ENCODE results near the gene SH3GL2.

The SH3GL2 gene

GRCh38 chr9:17535176-17535575 is 43.7 kb upstream of the SH3GL2 start:
- no peak overlapping the region for H3K27ac ChIP-seq (ENCODE audit: low read depth, low read length)
- H3K4me1 ChIP-seq (ENCODE audit: control insufficient read depth, low read length): no peaks in the 10 kb centered on the region
- no peak overlapping the region for H3K4me3 ChIP-seq (ENCODE audit: low read length)
- no peaks in the 10 kb centered on the region for H4K20me1 ChIP-seq (ENCODE audit: control insufficient read depth, insufficient read depth, low read depth, low read length)
- no peaks in the 10 kb centered on the region for H3F3A ChIP-seq (ENCODE audit: control insufficient read depth, insufficient read depth)
- H3K4me2 ChIP-seq (ENCODE audit: low read length): no peak overlapping the region
- no peaks in the 10 kb centered on the region for H3K36me3 ChIP-seq (ENCODE audit: control insufficient read depth, low read length)
- no peaks in the 10 kb centered on the region; the same call in 1 of the 2 replicates for H3K9me2 ChIP-seq (replicated peaks; ENCODE audit: control insufficient read depth, low read length)
- H3K79me2 ChIP-seq (ENCODE audit: control insufficient read depth, low read length): no peaks in the 10 kb centered on the region
- no peak for TF ChIP-seq EZH2phosphoT487 (IDR thresholded peaks at IDR 0.05; ENCODE audit: borderline replicate concordance, low read length)
- TF ChIP-seq, protein P1, sequence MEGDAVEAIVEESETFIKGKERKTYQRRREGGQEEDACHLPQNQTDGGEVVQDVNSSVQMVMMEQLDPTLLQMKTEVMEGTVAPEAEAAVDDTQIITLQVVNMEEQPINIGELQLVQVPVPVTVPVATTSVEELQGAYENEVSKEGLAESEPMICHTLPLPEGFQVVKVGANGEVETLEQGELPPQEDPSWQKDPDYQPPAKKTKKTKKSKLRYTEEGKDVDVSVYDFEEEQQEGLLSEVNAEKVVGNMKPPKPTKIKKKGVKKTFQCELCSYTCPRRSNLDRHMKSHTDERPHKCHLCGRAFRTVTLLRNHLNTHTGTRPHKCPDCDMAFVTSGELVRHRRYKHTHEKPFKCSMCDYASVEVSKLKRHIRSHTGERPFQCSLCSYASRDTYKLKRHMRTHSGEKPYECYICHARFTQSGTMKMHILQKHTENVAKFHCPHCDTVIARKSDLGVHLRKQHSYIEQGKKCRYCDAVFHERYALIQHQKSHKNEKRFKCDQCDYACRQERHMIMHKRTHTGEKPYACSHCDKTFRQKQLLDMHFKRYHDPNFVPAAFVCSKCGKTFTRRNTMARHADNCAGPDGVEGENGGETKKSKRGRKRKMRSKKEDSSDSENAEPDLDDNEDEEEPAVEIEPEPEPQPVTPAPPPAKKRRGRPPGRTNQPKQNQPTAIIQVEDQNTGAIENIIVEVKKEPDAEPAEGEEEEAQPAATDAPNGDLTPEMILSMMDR (IDR thresholded peaks at IDR 0.05; ENCODE audit: low read depth, low read length, poor library complexity, severe bottlenecking): no peak
- H3K9me3 ChIP-seq (ENCODE audit: control insufficient read depth, insufficient read depth, low read length): no peaks in the 10 kb centered on the region
- no peaks in the 10 kb centered on the region for H3K27me3 ChIP-seq (ENCODE audit: control insufficient read depth, low read length)

DNA sequence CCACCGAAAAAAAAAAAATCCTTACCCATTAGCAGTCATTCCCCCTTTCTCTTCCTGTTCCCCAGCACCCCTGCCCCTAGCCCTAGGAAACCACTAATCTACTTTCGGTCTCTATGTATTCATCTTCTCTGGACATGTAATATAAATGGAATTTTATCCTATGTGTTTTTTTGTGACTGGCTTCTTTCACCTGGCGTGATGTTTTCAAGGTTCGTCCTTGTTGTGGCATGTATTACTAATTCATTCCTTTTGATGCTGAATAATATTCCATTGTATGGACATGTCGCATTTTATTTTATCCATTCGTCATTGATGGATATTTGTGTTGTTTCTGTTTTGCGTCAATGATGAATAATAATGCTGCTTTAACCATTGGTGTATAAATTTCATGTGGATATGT is 42.8 kb upstream of the SH3GL2 start:
- no peak overlapping the region for H3K27ac ChIP-seq (ENCODE audit: low read depth, low read length)
- H3F3A ChIP-seq (ENCODE audit: control insufficient read depth, insufficient read depth): no peaks in the 10 kb centered on the region
- H3K9me3 ChIP-seq (ENCODE audit: control insufficient read depth, insufficient read depth, low read length): no peaks in the 10 kb centered on the region
- H3K4me2 ChIP-seq (ENCODE audit: low read length): no peak overlapping the region
- H3K36me3 ChIP-seq (ENCODE audit: control insufficient read depth, low read length): no peaks in the 10 kb centered on the region
- no peaks in the 10 kb centered on the region for H3K27me3 ChIP-seq (ENCODE audit: control insufficient read depth, low read length)
- no peaks in the 10 kb centered on the region for H3K4me1 ChIP-seq (ENCODE audit: control insufficient read depth, low read length)
- no peaks in the 10 kb centered on the region for H4K20me1 ChIP-seq (ENCODE audit: control insufficient read depth, insufficient read depth, low read depth, low read length)
- no peak overlapping the region for H3K4me3 ChIP-seq (ENCODE audit: low read length)
- no peaks in the 10 kb centered on the region for H3K79me2 ChIP-seq (ENCODE audit: control insufficient read depth, low read length)
- TF ChIP-seq, protein P1 (IDR thresholded peaks at IDR 0.05; ENCODE audit: low read depth, low read length, poor library complexity, severe bottlenecking): no peak
- TF ChIP-seq EZH2phosphoT487 (IDR thresholded peaks at IDR 0.05; ENCODE audit: borderline replicate concordance, low read length): no peak
- H3K9me2 ChIP-seq (replicated peaks; ENCODE audit: control insufficient read depth, low read length): no peaks in the 10 kb centered on the region; the same call in 1 of the 2 replicates

DNA sequence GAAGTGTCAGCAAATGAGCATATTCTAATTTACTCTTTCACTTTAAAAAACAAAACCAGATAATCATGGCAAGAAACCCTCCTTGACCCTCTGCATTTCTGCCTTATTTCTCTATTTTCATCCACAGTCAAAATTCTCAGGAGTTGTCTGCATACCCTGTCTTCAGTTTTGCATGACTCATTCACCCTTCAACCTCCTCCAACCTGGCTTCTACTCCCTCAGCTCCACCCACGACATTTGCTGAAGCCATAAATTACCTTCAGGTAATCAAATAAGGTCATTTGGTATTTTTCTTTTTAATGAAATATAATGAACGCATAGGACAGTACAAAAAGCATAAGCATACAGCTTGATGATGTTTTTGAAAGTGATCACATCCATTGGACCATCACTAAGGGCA is 27.8 kb upstream of the SH3GL2 start:
- H3K9me2 ChIP-seq (replicated peaks; ENCODE audit: control insufficient read depth, low read length): no peaks in the 10 kb centered on the region
- H3K79me2 ChIP-seq (ENCODE audit: control insufficient read depth, low read length): no peaks in the 10 kb centered on the region
- no peak overlapping the region for H3K27ac ChIP-seq (ENCODE audit: low read depth, low read length)
- no peak overlapping the region for H3K4me3 ChIP-seq (ENCODE audit: low read length)
- no peak overlapping the region for H3K4me2 ChIP-seq (ENCODE audit: low read length)
- H3F3A ChIP-seq (ENCODE audit: control insufficient read depth, insufficient read depth): no peaks in the 10 kb centered on the region
- H3K4me1 ChIP-seq (ENCODE audit: control insufficient read depth, low read length): no peaks in the 10 kb centered on the region
- no peaks in the 10 kb centered on the region for H3K27me3 ChIP-seq (ENCODE audit: control insufficient read depth, low read length)
- H3K36me3 ChIP-seq (ENCODE audit: control insufficient read depth, low read length): no peaks in the 10 kb centered on the region
- no peaks in the 10 kb centered on the region for H4K20me1 ChIP-seq (ENCODE audit: control insufficient read depth, insufficient read depth, low read depth, low read length)
- TF ChIP-seq EZH2phosphoT487 (IDR thresholded peaks at IDR 0.05; ENCODE audit: borderline replicate concordance, low read length): no peak
- TF ChIP-seq, protein P1 (IDR thresholded peaks at IDR 0.05; ENCODE audit: low read depth, low read length, poor library complexity, severe bottlenecking): no peak
- H3K9me3 ChIP-seq (ENCODE audit: control insufficient read depth, insufficient read depth, low read length): no peaks in the 10 kb centered on the region
